Right lobe of liver (tissue), 4 donors: ENCODE results near the gene MYZAP.

Experiments
- POLR2A ChIP-seq: fragments of 450-650 bp; IDR thresholded peaks from one replicate; pipeline ENCODE4 v1.6.1; 2017; ENCODE audit warnings: antibody characterized with exemption, mild to moderate bottlenecking
- TF ChIP-seq, protein P1 (sequence below), 4 donors: fragments of 200-600 bp in 3 of 4; fragments of 450-650 bp in 1 of 4; IDR thresholded peaks; one replicate each; pipeline versions ENCODE4 v1.5.1 to v1.8.0; 2016 to 2022; ENCODE audit warnings: antibody characterized with exemption in 4 of 4, mild to moderate bottlenecking in 2 of 4
- donor health status: DM: no; HTN: no; CAD: no.
- donor health status: DM: no; HTN: no; CAD: no.
- donor health status: DM: no; HTN: yes; CAD: no.

DNA sequence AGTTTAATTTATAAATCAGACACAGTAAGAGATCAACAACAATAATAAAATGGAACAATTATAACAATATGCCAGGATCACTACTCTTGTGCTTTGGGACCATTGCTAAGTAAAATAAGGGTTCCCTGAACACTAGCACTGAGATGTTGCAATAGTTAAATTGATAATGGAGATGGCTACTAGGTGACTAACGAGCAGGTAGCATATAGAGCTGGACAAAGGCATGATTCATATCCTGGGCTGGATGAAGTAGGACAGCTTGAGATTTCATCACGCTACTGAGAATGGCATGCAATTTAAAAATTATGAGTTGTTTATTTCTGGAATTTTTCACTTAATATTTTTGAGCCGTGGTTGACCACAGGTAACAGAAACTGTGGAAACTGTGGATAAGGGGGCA, 20.7 kb upstream of the MYZAP start:
- TF ChIP-seq, protein P1, sequence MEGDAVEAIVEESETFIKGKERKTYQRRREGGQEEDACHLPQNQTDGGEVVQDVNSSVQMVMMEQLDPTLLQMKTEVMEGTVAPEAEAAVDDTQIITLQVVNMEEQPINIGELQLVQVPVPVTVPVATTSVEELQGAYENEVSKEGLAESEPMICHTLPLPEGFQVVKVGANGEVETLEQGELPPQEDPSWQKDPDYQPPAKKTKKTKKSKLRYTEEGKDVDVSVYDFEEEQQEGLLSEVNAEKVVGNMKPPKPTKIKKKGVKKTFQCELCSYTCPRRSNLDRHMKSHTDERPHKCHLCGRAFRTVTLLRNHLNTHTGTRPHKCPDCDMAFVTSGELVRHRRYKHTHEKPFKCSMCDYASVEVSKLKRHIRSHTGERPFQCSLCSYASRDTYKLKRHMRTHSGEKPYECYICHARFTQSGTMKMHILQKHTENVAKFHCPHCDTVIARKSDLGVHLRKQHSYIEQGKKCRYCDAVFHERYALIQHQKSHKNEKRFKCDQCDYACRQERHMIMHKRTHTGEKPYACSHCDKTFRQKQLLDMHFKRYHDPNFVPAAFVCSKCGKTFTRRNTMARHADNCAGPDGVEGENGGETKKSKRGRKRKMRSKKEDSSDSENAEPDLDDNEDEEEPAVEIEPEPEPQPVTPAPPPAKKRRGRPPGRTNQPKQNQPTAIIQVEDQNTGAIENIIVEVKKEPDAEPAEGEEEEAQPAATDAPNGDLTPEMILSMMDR (IDR thresholded peaks at IDR 0.05) = no peak
- no peak for TF ChIP-seq POLR2A
